Endodermal cell (in vitro differentiated cells): ENCODE measurements around the gene IFNL2. TPM values are rescaled to one million over a fixed set of nuclear protein-coding genes. Genes with fewer than 3 reads are reported as not detected.
"Not testable (repeated sequence)": the region's sequence is repeated elsewhere in the genome, so short reads cannot be mapped to it uniquely, and the experiment has no call there.

ENCODE experiments used
- DNase-seq: peaks from one replicate; pipeline ENCODE4 v3.0.0-alpha.2; 2017
- H3K27ac ChIP-seq: 2 replicates; pipeline ENCODE4 v1.5.1; 2013; ENCODE audit warnings: mild to moderate bottlenecking, low read depth, low read length, moderate library complexity
- H3K27me3 ChIP-seq: 2 replicates; pipeline ENCODE4 v1.6.1; 2013; ENCODE audit warnings: mild to moderate bottlenecking, low read length, moderate library complexity; ENCODE audit not compliant: insufficient read depth, control insufficient read depth, poor library complexity, severe bottlenecking
- H3K36me3 ChIP-seq: 2 replicates; pipeline ENCODE4 v1.7.0; 2013; ENCODE audit warnings: mild to moderate bottlenecking, low read length, moderate library complexity; ENCODE audit not compliant: control insufficient read depth, insufficient read depth
- H3K4me1 ChIP-seq: one replicate; pipeline ENCODE4 v1.7.0; 2013; ENCODE audit warnings: low read length; ENCODE audit not compliant: control insufficient read depth, insufficient read depth
- H3K4me3 ChIP-seq: 2 replicates; pipeline ENCODE4 v1.5.1; 2013; ENCODE audit warnings: mild to moderate bottlenecking, low read length, moderate library complexity
- H3K9ac ChIP-seq: 2 replicates; pipeline ENCODE4 v1.6.1; 2013; ENCODE audit warnings: mild to moderate bottlenecking, low read length, moderate library complexity; ENCODE audit not compliant: poor library complexity, severe bottlenecking; ENCODE audit errors: extremely low read depth
- H3K9me3 ChIP-seq: 2 replicates; pipeline ENCODE4 v1.6.1; 2013; ENCODE audit warnings: mild to moderate bottlenecking, low read length, moderate library complexity; ENCODE audit not compliant: control insufficient read depth
- H3K27ac Mint-ChIP-seq: 2 replicates; pipeline ENCODE4 v1.8.0; 2020; ENCODE audit warnings: mixed read lengths
- H3K27me3 Mint-ChIP-seq: 2 replicates; pipeline ENCODE4 v1.8.0; 2021; ENCODE audit warnings: mild to moderate bottlenecking, mixed read lengths; ENCODE audit not compliant: insufficient read depth
- H3K36me3 Mint-ChIP-seq: 2 replicates; pipeline ENCODE4 v1.8.0; 2020; ENCODE audit warnings: low read depth, mixed read lengths
- H3K4me1 Mint-ChIP-seq: 2 replicates; pipeline ENCODE4 v1.8.0; 2020; ENCODE audit warnings: mixed read lengths
- H3K4me3 Mint-ChIP-seq: 2 replicates; pipeline ENCODE4 v1.8.0; 2020; ENCODE audit warnings: mild to moderate bottlenecking, moderate library complexity, mixed read lengths
- H3K9me3 Mint-ChIP-seq: 2 replicates; pipeline ENCODE4 v1.8.0; 2020; ENCODE audit warnings: mild to moderate bottlenecking, mixed read lengths
- CTCF ChIP-seq: fragments of 200-600 bp; sonication (generic); conservative IDR thresholded peaks from 2 replicates; pipeline ENCODE4 v1.5.0; 2021; ENCODE audit warnings: antibody characterized with exemption, mild to moderate bottlenecking
- WGBS, 2 experiments: methylation state at CpG; one replicate each; pipeline versions ENCODE4 v1.1.5 to v1.1.7; 2013; ENCODE audit warnings: missing lambda C conversion rate in 2 of 2, mixed read lengths in 1 of 2; ENCODE audit not compliant: insufficient coverage in 1 of 2, insufficient read length in 1 of 2; 5-methylcytosine and 5-hydroxymethylcytosine counted together
- total RNA-seq, 2 donors: library from RNA; stranded (reverse); fragmentation: NEBNext Ultra II Directional in 1 of 2; extraction: Animal tissue kit (Norgen Biotek cat#: 25700) in 1 of 2; gene quantifications; 2 replicates in 1 of 2; 3 replicates in 1 of 2; pipeline ENCODE4 v1.2.1, GENCODE V29; 2021

The IFNL2 gene
- total RNA-seq, 2 donors from 2014 or later: not detected

GRCh38 chr19:39263912-39264305 lies 4.3 kb upstream of the IFNL2 start:
- WGBS, 2 experiments: 16 to 22% methylated on average over 8 to 17 of the region's 17 CpGs
- no peak overlapping the region for H3K27ac Mint-ChIP-seq
- Histone ChIP-seq H3K27me3 (peaks cover 82% of the 10 kb centered on the region), H3K4me3 (no peak overlapping the region), H3K27ac (no peak overlapping the region), H3K9me3 (no peaks in the 10 kb centered on the region), H3K9ac (no peak overlapping the region), H3K4me1 (no peaks in the 10 kb centered on the region), H3K36me3 (no peaks in the 10 kb centered on the region)
- H3K36me3 Mint-ChIP-seq: no peaks in the 10 kb centered on the region
- peaks cover 76% of the 10 kb centered on the region for H3K27me3 Mint-ChIP-seq
- peak; percentile 49 for TF ChIP-seq CTCF
- H3K9me3 Mint-ChIP-seq: no peaks in the 10 kb centered on the region
- peak; percentile 76 for DNase-seq
- H3K4me1 Mint-ChIP-seq: no peaks in the 10 kb centered on the region
- H3K4me3 Mint-ChIP-seq: no peak overlapping the region

GRCh38 chr19:39264306-39265290 lies 3.6 kb upstream of the IFNL2 start:
- peaks cover 81% of the 10 kb centered on the region for H3K27me3 Mint-ChIP-seq
- H3K36me3 Mint-ChIP-seq: no peaks in the 10 kb centered on the region
- no peaks in the 10 kb centered on the region for H3K9me3 Mint-ChIP-seq
- Histone ChIP-seq H3K9me3 (no peaks in the 10 kb centered on the region), H3K4me1 (no peaks in the 10 kb centered on the region), H3K4me3 (no peak overlapping the region), H3K27ac (no peak overlapping the region), H3K27me3 (peaks cover 78% of the 10 kb centered on the region), H3K36me3 (no peaks in the 10 kb centered on the region), H3K9ac (no peak overlapping the region)
- peak; percentile 81 for DNase-seq
- no peak overlapping the region for H3K4me3 Mint-ChIP-seq
- no peaks in the 10 kb centered on the region for H3K4me1 Mint-ChIP-seq
- TF ChIP-seq CTCF: no peak
- no peak overlapping the region for H3K27ac Mint-ChIP-seq
- 8% methylated on average over 63 to 102 of the region's 102 CpGs for WGBS, 2 experiments

- no peak for TF ChIP-seq CTCF
- Histone ChIP-seq H3K27ac (no peak overlapping the region), H3K4me1 (no peaks in the 10 kb centered on the region), H3K4me3 (no peak overlapping the region), H3K36me3 (no peaks in the 10 kb centered on the region), H3K27me3 (peaks cover 76% of the 10 kb centered on the region), H3K9ac (no peak overlapping the region), H3K9me3 (no peaks in the 10 kb centered on the region)
- Mint-ChIP-seq H3K4me1 (no peaks in the 10 kb centered on the region), H3K27ac (no peak overlapping the region), H3K9me3 (no peaks in the 10 kb centered on the region), H3K4me3 (no peak overlapping the region), H3K27me3 (peaks cover 82% of the 10 kb centered on the region), H3K36me3 (no peaks in the 10 kb centered on the region)
- WGBS, 2 experiments: 45 to 46% methylated on average over 35 to 39 of the region's 39 CpGs
- DNase-seq: peak; percentile 79
These were observed 2.8 kb upstream of the IFNL2 start for GRCh38 chr19:39265321-39265916.

- DNase-seq, H3K4me1 Mint-ChIP-seq, H3K27ac Mint-ChIP-seq, H3K9me3 Mint-ChIP-seq, H3K4me3 Mint-ChIP-seq, H3K36me3 Mint-ChIP-seq, H3K36me3 ChIP-seq, H3K4me1 ChIP-seq, H3K4me3 ChIP-seq, H3K27ac ChIP-seq, H3K9ac ChIP-seq, H3K9me3 ChIP-seq: not testable (repeated sequence)
- peaks cover 68% of the 10 kb centered on the region for H3K27me3 Mint-ChIP-seq
- 76 to 83% methylated on average over 1 to 5 of the region's 10 CpGs for WGBS, 2 experiments
- H3K27me3 ChIP-seq: peaks cover 54% of the 10 kb centered on the region
These were observed 481 bp downstream of the IFNL2 start for GRCh38 chr19:39268531-39269223.
